K562 (cell line): ENCODE data around the gene PSMC3IP. TPM values are rescaled to one million over a fixed set of nuclear protein-coding genes. Genes with fewer than 3 reads are reported as not detected.

Experiments
- ASH1L ChIP-seq: fragments of 450-650 bp; IDR thresholded peaks from 2 replicates; pipeline ENCODE4 v1.6.1; 2018; ENCODE audit warnings: borderline replicate concordance, mild to moderate bottlenecking, low read depth; ENCODE audit not compliant: partially characterized antibody
- CBX8 ChIP-seq: fragments of 200-600 bp; sonication (generic); IDR thresholded peaks from 2 replicates; pipeline ENCODE4 v1.6.1; 2012; ENCODE audit warnings: borderline replicate concordance, mixed run types, low read depth, mild to moderate bottlenecking, moderate library complexity, mixed read lengths, low read length, control low read depth, inconsistent platforms; ENCODE audit not compliant: poor library complexity, severe bottlenecking; ENCODE audit errors: extremely low read depth
- GTF2F1 ChIP-seq: IDR thresholded peaks from 2 replicates; pipeline ENCODE4 v1.6.1; 2011; ENCODE audit warnings: low read depth, low read length, improper control_type of control experiment
- HDAC1 ChIP-seq, 2 experiments: fragments of 450-650 bp; IDR thresholded peaks; 2 replicates each; pipeline ENCODE4 v1.6.1; 2016 to 2017; ENCODE audit warnings: inconsistent platforms in 1 of 2, mild to moderate bottlenecking in 1 of 2, moderate library complexity in 1 of 2
- POLR2G ChIP-seq: fragments of 200-400 bp; formaldehyde crosslinking; IDR thresholded peaks from 2 replicates; pipeline ENCODE4 v1.6.1; 2017; ENCODE audit warnings: low read depth, mild to moderate bottlenecking, antibody characterized with exemption, low read length, moderate library complexity
- RBM14 ChIP-seq: fragments of 200-400 bp; formaldehyde crosslinking; IDR thresholded peaks from 2 replicates; pipeline ENCODE4 v1.6.1; 2018; ENCODE audit warnings: low read depth, mild to moderate bottlenecking, low read length, moderate library complexity, borderline replicate concordance; ENCODE audit not compliant: insufficient read depth
- SAFB ChIP-seq: fragments of 200-400 bp; formaldehyde crosslinking; IDR thresholded peaks from 2 replicates; pipeline ENCODE4 v1.6.1; 2017; ENCODE audit warnings: low read depth, low read length, borderline replicate concordance
- SOX6 ChIP-seq: fragments of 450-650 bp; IDR thresholded peaks from 2 replicates; pipeline ENCODE4 v1.6.1; 2014; ENCODE audit warnings: mild to moderate bottlenecking
- TAF1 ChIP-seq: IDR thresholded peaks from 2 replicates; pipeline ENCODE4 v1.6.1; 2011; ENCODE audit warnings: mild to moderate bottlenecking, low read length, moderate library complexity; ENCODE audit not compliant: insufficient read depth, control insufficient read depth, severe bottlenecking; ENCODE audit errors: extremely low read depth
- ZNF133 ChIP-seq: fragments of 250-450 bp; sonication (Bioruptor Pico); IDR thresholded peaks from 2 replicates; pipeline ENCODE4 v1.4.0; 2020; ENCODE audit warnings: mild to moderate bottlenecking
- ZNF282 ChIP-seq: sonication (generic); formaldehyde crosslinking; IDR thresholded peaks from 2 replicates; pipeline ENCODE4 v1.8.1; 2023; ENCODE audit warnings: missing genetic modification reagents
- ZNF644 ChIP-seq: fragments of 200-800 bp; sonication (Bioruptor generic); IDR thresholded peaks from 2 replicates; pipeline ENCODE4 v1.6.1; 2016; ENCODE audit warnings: low read depth, missing genetic modification characterization, missing compliant biosample characterization
- ZNF830 ChIP-seq: fragments of 250-450 bp; sonication (Bioruptor Pico); IDR thresholded peaks from 2 replicates; pipeline ENCODE4 v1.5.0; 2021; ENCODE audit warnings: mild to moderate bottlenecking
- polyA plus RNA-seq, 8 experiments: library from polyadenylated mRNA; depleted of rRNA in 4 of 8; stranded (reverse) in 5 of 8; unstranded in 3 of 8; fragments of >200 nt; fragmentation: Nextera tagmentation in 2 of 8; fragmentation: Illumina TruSeq in 1 of 8; extraction: Ambion mirVana in 2 of 8; extraction: Trizol in 1 of 8; gene quantifications; 2 replicates each; pipeline versions ENCODE4 v1.2.1 to v1.2.3, GENCODE V29; 2011 to 2014; ENCODE audit warnings: inconsistent platforms in 1 of 8, missing spikeins in 1 of 8
- total RNA-seq, 7 experiments: library from RNA; depleted of rRNA in 6 of 7; stranded (reverse); fragments of >200 nt in 6 of 7; fragmentation: Illumina TruSeq in 2 of 7; extraction: Trizol in 2 of 7; gene quantifications; 2 replicates each; pipeline versions ENCODE4 v1.2.1 to v1.2.3, GENCODE V29; 2011 to 2021; ENCODE audit warnings: low replicate concordance in 1 of 7
- TF ChIP-seq, protein P1 (sequence below): fragments of 450-650 bp; formaldehyde crosslinking; IDR thresholded peaks from 2 replicates; pipeline ENCODE4 v1.4.0; 2020; ENCODE audit warnings: mild to moderate bottlenecking, moderate library complexity
- TF ChIP-seq, protein P2 (sequence below): sonication (generic); formaldehyde crosslinking; IDR thresholded peaks from 2 replicates; pipeline ENCODE4 v1.8.0; 2022; ENCODE audit warnings: mild to moderate bottlenecking, missing genetic modification reagents
- TF ChIP-seq, protein P3 (sequence below): fragments of 450-650 bp; IDR thresholded peaks from 2 replicates; pipeline ENCODE4 v1.6.1; 2017; ENCODE audit warnings: mild to moderate bottlenecking, moderate library complexity
- TF ChIP-seq, protein P4 (sequence below): IDR thresholded peaks from 3 replicates; pipeline ENCODE4 v1.6.1; 2011; ENCODE audit warnings: borderline replicate concordance, mild to moderate bottlenecking, moderate library complexity; ENCODE audit not compliant: insufficient read length; ENCODE audit errors: extremely low read depth

Gene PSMC3IP
- total and polyA plus RNA-seq, 9 of the 15 experiments (the other 6 are each of a cell fraction or from before 2014, with no cell fraction given), result 13.8 to 65.6 (median 32.8) TPM

DNA sequence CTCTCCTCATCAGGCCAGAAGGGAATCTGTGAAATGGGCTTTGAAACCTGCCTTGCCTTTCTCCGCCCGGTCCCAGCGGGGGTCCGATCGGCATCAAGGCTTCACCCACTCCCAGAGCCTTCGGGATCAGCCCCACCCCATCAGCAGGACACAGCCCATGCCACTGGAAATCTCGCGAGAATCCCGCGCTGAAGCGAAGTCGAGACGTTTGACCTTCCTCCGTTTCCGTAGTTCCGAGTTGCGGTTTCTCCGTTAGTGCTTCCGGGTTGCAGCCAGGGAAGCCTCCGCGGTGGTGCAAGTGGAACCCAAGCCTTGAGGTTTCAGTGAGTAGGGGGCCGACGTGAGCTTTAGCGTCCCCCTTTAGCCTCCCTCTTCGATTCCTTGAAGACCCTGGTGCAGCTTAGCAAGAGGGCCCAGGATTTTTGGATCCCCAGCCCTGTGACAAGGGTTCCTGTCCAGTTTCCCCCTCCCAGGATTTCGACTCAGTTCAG is 15.6 kb downstream of the PSMC3IP start, which contains the start of gene COASY (continued):
- TF ChIP-seq TAF1 (peak; percentile 90), RBM14 (no peak), SAFB (no peak), ZNF133 (CRISPR knock-in tag) (no peak), ZNF644 (0 out of 2 replicates have a peak, but pooled peaks have one; percentile 68), CBX8 (no peak), HDAC1 (IDR thresholded peaks at IDR 0.05) (no peak; a peak in 1 of 4 replicates), ZNF282 (CRISPR knock-in tag) (no peak), ZNF830 (CRISPR knock-in tag) (no peak), GTF2F1 (no peak), POLR2G (peak; percentile 64), ASH1L (peak; percentile 65), SOX6 (no peak)
- TF ChIP-seq, protein P1, sequence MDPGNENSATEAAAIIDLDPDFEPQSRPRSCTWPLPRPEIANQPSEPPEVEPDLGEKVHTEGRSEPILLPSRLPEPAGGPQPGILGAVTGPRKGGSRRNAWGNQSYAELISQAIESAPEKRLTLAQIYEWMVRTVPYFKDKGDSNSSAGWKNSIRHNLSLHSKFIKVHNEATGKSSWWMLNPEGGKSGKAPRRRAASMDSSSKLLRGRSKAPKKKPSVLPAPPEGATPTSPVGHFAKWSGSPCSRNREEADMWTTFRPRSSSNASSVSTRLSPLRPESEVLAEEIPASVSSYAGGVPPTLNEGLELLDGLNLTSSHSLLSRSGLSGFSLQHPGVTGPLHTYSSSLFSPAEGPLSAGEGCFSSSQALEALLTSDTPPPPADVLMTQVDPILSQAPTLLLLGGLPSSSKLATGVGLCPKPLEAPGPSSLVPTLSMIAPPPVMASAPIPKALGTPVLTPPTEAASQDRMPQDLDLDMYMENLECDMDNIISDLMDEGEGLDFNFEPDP (CRISPR knock-in tag), result no peak
- TF ChIP-seq, protein P2, sequence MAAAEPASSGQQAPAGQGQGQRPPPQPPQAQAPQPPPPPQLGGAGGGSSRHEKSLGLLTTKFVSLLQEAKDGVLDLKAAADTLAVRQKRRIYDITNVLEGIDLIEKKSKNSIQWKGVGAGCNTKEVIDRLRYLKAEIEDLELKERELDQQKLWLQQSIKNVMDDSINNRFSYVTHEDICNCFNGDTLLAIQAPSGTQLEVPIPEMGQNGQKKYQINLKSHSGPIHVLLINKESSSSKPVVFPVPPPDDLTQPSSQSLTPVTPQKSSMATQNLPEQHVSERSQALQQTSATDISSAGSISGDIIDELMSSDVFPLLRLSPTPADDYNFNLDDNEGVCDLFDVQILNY (CRISPR knock-in tag), result no peak
- TF ChIP-seq, protein P3, sequence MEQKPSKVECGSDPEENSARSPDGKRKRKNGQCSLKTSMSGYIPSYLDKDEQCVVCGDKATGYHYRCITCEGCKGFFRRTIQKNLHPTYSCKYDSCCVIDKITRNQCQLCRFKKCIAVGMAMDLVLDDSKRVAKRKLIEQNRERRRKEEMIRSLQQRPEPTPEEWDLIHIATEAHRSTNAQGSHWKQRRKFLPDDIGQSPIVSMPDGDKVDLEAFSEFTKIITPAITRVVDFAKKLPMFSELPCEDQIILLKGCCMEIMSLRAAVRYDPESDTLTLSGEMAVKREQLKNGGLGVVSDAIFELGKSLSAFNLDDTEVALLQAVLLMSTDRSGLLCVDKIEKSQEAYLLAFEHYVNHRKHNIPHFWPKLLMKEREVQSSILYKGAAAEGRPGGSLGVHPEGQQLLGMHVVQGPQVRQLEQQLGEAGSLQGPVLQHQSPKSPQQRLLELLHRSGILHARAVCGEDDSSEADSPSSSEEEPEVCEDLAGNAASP, result no peak
- TF ChIP-seq, protein P4, sequence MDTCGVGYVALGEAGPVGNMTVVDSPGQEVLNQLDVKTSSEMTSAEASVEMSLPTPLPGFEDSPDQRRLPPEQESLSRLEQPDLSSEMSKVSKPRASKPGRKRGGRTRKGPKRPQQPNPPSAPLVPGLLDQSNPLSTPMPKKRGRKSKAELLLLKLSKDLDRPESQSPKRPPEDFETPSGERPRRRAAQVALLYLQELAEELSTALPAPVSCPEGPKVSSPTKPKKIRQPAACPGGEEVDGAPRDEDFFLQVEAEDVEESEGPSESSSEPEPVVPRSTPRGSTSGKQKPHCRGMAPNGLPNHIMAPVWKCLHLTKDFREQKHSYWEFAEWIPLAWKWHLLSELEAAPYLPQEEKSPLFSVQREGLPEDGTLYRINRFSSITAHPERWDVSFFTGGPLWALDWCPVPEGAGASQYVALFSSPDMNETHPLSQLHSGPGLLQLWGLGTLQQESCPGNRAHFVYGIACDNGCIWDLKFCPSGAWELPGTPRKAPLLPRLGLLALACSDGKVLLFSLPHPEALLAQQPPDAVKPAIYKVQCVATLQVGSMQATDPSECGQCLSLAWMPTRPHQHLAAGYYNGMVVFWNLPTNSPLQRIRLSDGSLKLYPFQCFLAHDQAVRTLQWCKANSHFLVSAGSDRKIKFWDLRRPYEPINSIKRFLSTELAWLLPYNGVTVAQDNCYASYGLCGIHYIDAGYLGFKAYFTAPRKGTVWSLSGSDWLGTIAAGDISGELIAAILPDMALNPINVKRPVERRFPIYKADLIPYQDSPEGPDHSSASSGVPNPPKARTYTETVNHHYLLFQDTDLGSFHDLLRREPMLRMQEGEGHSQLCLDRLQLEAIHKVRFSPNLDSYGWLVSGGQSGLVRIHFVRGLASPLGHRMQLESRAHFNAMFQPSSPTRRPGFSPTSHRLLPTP, result no peak
